GF-D8 (cell line): Measurements from ENCODE around the gene FAM162A.
"Not testable (repeated sequence)": the region's sequence is repeated elsewhere in the genome, so short reads cannot be mapped to it uniquely, and the experiment has no call there.

Experiments used
- DNase-seq: peaks from one replicate; lab custom pipeline; 2025; lab: John Stamatoyannopoulos, UW

Gene FAM162A

DNA sequence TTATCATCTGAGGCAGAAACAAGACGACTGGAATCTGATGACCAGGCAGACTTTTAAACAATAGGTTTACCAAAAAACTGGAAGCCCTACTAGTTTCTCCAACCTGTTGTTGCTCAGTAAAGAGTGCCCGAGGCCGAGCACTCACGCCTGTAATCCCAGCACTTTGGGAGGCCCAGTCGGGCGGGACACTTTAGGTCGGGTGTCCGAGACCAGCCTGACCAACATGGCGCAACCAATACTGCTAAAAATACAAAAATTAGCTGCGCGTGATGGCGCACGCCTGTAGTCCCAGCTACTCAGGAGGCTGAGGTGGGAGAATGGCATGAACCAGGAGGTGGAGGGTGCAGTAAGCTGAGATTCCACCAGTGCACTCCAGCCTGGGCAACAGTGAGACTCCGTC is 33.0 kb downstream of the FAM162A start:
- no peak for DNase-seq

DNA sequence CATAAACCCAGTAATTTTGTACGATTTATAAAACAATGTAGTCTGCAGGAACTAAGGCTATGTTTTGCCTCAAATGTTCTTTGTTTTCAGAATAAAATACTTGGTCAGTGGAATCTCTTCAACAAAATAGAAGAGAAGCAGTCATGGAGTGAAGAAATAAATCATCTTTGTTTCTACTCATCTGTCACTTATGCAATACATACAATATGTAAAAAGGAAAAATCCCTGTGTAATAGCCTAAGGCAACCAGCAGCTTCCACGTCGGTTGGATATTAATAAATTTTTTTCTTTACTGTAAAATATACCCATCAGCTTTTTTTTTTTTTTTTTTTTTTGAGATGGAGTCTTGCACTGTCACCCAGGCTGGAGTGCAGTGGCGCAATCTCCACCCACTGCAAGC is 37.1 kb downstream of the FAM162A start:
- no peak for DNase-seq

DNA sequence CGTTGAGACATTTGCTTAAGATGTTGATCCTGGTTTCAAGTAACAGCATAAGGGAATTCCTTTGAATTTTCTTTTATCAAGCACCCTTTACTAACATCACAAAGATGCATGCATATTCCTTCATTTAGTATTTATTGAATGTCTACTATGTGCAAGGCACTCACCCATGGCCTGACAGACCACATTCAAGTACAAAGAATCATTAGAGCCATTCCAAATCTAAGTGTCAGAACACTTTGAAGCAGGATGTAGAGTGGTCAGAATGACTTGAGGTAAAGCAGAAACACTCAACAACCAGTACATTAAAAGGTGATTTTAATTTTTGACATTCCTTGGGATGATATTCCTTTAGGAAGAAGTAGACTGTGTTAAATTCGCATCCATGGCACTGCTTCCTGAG is 37.9 kb downstream of the FAM162A start:
- no peak for DNase-seq

DNA sequence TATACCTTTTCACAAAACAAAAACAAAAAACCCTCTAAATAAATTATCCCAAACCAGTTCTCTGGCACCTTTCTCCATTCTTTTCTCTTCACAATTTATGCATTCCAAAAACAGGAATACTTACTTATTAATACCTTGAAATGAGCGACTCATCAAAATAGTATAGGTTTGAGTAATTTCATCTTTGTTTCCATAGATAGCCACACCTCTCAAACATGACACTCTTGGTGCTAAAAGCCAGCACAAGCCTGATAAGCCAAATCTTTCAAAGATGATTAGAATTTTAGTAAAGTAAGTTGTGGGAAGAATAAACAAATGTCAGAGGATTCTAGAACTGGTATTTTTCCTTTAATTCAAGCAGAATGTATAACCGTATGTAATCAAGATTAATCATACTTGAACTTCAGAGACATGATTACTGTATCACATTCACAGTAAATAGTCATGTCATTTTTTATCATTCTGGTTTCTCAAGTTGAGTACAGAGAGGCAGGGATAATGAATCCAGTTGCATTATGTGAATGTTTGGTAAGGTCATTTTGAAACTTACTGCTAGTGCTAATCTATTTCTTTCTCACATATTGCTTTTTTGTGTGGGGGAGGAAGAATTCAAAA is 44.0 kb downstream of the FAM162A start:
- no peak for DNase-seq

DNA sequence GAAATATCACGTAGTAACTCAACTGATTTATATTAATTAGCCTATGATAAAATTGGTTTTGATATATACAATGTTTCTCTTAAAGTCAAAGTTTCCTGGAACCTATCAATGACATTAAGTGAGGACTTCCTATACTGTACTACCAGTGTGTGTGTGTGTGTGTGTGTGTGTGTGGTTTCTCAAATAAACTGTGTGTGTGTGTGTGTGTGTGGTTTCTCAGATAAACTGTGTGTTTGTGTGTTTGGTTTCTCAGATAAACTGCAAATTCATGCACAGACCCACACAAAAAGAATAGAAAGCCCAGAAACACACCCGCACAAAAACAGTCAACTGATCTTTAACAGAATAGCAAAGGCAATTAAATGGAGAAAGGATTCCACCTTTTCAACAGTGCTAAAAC is 46.4 kb downstream of the FAM162A start:
- DNase-seq: no peak

DNA sequence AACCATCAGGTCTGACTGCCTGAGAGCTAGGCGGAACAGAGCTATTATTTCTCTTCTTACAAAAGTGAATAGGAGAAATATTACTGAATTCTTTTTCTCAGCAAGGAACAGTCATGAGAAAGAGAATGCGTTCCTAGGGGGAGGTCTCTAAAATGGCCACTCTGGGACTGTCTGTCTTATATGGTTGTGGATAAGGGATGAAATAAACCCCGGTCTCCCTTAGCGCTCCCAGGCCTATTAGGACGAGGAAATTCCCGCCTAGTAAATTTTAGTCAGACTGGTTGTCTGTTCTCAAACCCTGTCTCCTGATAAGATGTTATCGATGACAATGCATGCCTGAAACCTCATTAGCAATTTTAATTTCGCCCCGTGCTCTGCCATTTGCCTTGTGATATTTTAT is 52.0 kb downstream of the FAM162A start:
- DNase-seq: no peak

DNA sequence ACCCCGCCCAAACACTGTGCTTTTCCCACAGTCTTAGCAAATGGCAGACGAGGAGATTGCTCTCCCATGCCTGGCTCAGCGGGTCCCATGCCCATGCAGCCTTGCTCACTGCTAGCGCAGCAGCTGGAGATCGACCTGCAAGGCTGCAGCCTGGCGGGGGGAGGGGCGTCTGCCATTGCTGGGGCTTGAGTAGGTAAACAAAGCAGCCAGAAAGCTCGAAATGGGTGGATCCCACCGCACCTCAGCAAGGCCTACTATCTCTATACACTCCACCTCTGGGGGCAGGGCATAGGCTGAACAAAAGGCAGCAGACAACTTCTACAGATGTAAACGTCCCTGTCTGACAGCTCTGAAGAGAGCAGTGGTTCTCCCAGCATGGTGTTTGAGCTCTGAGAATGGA is 59.1 kb downstream of the FAM162A start:
- DNase-seq: no peak

DNA sequence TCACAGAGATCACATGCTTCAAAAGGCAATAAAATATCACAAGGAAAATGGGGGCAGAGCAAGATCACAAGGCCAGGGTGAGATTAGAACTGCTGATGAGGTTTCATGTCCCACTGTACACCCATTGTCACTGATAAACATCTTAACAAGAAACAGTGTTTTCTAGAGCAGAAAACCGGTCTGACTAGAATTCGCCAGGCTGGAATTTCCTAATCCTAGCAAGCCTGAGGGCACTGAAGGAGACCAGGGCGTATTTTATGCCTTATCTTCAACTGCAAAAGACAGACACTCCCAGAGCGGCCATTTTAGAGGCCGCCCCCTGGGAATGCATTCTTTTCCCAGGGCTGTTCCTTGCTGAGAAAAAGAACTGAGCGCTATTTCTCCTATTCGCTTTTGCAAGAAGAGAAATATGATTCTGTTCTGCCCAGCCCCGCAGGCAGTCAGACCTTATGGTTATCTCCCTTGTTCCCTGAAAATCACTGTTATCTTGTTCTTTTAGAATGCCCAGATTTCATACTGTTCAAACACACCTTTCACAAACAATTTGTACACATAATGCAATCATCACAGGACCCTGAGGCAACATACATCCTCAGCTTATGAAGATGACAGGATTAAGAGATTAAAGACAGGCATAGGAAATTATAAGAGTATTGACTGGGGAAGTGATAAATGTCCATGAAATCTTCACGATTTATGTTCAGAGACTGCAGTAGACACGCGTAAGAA is 59.9 kb downstream of the FAM162A start:
- DNase-seq: not testable (repeated sequence)

DNA sequence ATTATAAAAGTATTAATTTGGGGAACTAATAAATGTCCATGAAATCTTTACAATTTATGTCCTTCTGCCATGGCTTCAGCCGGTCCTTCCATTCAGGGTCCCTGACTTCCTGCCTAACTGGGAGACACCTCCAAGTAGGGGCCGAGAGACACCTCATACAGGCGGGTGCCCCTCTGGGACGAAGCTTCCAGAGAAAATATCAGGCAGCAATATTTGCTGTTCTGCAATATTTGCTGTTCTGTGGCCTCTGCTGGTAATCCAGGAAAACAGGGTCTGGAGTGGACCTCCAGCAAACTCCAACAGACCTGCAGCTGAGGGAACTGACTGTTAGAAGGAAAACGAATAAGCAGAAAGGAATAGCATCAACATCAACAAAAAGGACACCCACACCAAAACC is 60.5 kb downstream of the FAM162A start:
- DNase-seq: not testable (repeated sequence)

DNA sequence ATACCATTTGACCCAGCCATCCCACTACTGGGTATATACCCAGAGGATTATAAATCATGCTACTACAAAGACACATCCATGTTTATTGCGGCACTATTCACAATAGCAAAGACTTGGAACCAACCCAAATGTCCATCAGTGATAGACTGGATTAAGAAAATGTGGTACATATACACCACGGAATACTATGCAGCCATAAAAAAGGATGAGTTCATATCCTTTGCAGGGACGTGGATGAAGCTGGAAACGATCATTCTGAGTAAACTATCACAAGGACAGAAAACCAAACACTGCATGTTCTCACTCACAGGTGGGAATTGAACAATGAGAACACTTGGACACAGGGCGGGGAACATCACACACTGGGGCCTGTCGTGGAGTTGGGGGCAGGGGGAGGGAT is 64.2 kb downstream of the FAM162A start:
- DNase-seq: not testable (repeated sequence)

DNA sequence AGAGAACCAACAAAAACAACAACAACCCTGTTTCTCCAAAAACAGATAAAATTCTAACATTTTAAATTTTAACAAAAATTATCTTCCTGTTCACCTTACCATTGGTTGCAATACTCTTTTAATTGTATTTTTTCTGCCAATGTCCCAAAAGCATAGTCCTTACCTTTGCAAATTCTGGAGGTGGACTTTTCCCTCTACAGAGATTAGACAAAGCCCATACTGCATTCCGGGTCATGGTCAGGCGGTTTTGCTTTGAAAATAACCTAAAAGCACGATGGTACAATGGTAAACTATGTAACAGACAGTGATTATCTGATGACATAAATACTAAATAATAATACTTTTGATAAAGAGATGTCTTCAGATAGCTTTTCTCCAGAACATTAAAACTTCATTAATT is 67.4 kb downstream of the FAM162A start:
- DNase-seq: no peak

DNA sequence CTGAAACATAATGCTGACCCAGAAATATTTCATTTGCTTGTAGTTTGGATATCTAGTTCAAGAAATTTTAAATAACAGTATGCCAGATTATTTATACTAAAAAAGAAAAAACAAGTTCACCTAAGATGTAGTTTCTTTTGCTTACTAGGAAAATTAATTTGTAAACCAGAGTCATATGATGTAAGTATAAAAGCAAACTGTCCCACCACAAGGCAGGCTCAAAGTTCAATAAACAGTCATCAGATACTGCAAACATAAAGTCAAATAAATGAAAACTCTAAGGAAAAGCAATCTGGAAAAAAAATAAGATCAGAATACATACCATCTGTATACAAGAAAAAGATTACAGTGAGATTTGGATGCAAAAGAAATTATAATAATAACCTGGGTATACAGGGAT is 72.1 kb downstream of the FAM162A start:
- no peak for DNase-seq

DNA sequence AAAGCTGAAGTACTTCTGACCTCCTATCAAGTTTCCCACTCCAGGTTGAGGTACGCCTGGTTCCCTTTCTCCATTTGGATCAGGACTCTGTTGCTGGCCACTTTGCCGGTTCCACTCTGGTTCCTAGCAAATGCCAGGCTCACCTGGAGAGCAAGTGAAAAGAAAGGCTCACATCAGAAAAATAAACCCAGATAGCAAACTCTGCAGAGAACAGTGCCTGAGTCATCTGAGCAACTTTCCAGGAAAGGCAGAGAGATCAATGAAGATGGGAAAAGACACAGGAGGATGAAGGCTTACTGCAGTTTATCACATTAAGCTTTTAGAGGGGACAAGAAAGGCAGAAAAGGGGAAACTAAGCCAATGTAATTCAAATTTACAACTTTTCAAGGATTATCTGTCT is 73.7 kb downstream of the FAM162A start:
- no peak for DNase-seq

DNA sequence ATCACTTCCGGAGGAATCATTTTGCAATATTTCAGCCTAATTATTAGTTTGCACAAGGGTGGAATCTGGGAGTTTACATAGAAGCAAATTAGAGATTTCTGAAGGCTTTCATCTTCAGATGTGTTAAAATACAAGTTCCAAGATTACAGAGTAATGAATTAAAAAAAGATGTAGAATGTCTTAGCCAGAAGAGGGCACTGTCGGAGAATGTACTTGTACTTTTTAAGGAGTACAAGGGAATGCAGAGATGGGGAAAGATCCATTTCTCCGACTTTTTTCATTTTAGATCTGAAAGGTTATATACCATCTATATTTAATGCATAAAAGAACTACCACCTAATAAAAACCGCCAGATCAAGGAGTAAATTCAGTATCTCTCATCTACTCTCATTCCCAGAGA is 75.0 kb downstream of the FAM162A start:
- no peak for DNase-seq

DNA sequence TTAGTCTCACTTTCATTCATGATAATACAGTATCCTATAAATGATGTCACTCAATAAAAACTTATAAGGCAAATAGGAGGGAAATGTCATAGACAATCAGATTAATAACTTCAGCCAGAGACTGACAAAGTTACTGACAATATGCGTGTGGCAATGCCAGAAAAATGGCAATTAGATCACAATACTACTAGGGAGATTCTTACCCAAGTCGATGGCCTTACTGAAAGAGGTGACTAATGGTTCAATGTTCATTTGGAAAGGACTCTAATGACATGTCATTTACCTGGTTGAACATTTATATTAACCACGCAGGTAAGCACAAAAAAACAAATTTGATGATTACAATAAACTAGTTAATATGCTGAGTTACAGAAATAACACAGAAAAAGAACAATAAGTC is 77.8 kb downstream of the FAM162A start:
- no peak for DNase-seq
